Spleen (tissue), 7 donors: ENCODE measurements around the gene REXO4.

Experiments
- POLR2A ChIP-seq, 3 donors: fragments of 450-650 bp; IDR thresholded peaks; one replicate each; pipeline ENCODE4 v1.5.1; 2017; ENCODE audit warnings: antibody characterized with exemption in 3 of 3, mild to moderate bottlenecking in 1 of 3
- TF ChIP-seq, protein P1 (sequence below), 11 experiments: fragments of 200-600 bp in 7 of 11; fragments of 450-650 bp in 4 of 11; sonication (generic) in 4 of 11; IDR thresholded peaks in 8 of 11; conservative IDR thresholded peaks in 3 of 11; 1 replicate in 7 of 11; 2 replicates in 4 of 11; pipeline versions ENCODE4 v1.4.0 to v1.8.0; 2016 to 2021; ENCODE audit warnings: antibody characterized with exemption in 11 of 11, inconsistent platforms in 4 of 11, mild to moderate bottlenecking in 1 of 11
- donor health status: DM: no; HTN: no; CAD: no; lungs with moderate emphysema.
- donor health status: DM: no; HTN: no; CAD: no.
- donor health status: DM: no; HTN: no; CAD: no.

GRCh38 chr9:133400292-133400691, 17.5 kb downstream of the REXO4 start:
- TF ChIP-seq, protein P1, sequence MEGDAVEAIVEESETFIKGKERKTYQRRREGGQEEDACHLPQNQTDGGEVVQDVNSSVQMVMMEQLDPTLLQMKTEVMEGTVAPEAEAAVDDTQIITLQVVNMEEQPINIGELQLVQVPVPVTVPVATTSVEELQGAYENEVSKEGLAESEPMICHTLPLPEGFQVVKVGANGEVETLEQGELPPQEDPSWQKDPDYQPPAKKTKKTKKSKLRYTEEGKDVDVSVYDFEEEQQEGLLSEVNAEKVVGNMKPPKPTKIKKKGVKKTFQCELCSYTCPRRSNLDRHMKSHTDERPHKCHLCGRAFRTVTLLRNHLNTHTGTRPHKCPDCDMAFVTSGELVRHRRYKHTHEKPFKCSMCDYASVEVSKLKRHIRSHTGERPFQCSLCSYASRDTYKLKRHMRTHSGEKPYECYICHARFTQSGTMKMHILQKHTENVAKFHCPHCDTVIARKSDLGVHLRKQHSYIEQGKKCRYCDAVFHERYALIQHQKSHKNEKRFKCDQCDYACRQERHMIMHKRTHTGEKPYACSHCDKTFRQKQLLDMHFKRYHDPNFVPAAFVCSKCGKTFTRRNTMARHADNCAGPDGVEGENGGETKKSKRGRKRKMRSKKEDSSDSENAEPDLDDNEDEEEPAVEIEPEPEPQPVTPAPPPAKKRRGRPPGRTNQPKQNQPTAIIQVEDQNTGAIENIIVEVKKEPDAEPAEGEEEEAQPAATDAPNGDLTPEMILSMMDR (IDR thresholded peaks at IDR 0.05 in 8 of 11, conservative IDR thresholded peaks at IDR 0.05 in 3 of 11), result no peak
- no peak for TF ChIP-seq POLR2A (IDR thresholded peaks at IDR 0.05)
